ENCODE measurements around the gene RNF148. TPM values are rescaled to one million over a fixed set of nuclear protein-coding genes. Genes with fewer than 3 reads are reported as not detected.

RNF148 gene
- total RNA-seq, 1 donor from 2014 or later: not detected

- Mint-ChIP-seq H3K4me1 (no peaks in the 10 kb centered on the region), H3K27ac (no peak overlapping the region), H3K4me3 (no peak overlapping the region), H3K9me3 (peaks cover 8% of the 10 kb centered on the region), H3K27me3 (ENCODE audit: low read depth) (no peaks in the 10 kb centered on the region), H3K36me3 (no peaks in the 10 kb centered on the region)
- DNase-seq (ENCODE audit: low spot score in 2 of 2, unreplicated experiment in 2 of 2): no peak
- TF ChIP-seq CTCF (IDR thresholded peaks at IDR 0.05; ENCODE audit: unreplicated experiment): no peak
Observed at GRCh38 chr7:122719010-122719578, 16.4 kb upstream of the RNF148 start.

DNA sequence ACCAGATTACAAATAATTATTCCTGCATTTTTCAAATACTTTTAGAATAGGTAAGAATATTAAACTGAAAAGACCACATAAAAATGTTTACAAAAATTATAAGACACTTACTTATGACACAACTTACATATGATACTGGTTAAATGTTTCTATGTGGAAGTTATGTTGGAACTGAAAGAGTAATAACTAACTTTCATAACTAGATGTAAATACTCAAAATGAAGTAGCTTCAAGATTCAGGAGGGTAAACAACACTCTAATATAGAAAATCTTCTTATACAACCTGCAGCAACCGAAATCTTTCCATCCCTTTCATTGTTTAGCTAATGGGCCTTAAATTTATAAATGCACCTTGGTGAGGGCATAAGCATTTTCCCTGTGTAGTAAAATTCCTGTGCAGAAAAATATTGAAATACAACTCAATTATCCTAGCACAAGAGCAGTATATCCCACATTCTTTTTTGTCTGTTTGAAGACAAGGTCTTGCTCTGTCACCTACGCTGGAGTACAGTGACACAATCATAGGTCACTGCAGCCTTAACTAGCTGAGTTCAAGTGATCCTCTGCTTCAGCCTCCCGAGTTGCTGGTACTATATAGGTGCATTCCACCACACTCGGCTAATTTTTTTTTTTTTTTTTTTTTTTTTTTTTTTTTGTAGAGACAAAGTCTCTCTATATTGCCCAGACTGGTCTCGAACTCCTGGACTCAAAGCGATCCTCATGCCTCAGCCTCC, 14.8 kb upstream of the RNF148 start:
- no peak for DNase-seq (ENCODE audit: low spot score in 2 of 2, unreplicated experiment in 2 of 2)
- H3K9me3 Mint-ChIP-seq: peaks cover 8% of the 10 kb centered on the region
- no peak for TF ChIP-seq CTCF (IDR thresholded peaks at IDR 0.05; ENCODE audit: unreplicated experiment)

DNA sequence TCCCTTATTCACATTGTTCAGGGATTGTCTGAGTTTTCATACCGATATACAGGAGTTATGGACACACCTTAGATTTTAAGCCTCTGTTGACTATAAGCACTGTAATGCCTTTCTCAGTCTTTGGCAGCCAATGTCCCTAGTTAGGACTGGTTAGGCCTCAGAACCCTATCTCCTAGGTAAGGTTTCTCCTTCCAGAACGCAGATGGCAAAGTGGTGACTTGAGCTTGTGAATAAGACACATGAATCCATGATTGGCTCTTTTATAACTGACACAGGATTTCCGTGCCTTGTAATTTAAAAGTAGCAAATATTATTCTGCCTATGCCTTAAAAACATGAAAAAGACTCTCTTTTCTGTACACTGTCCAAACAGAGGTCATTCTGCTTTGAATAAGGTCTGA, 12.5 kb upstream of the RNF148 start:
- Mint-ChIP-seq H3K36me3 (no peaks in the 10 kb centered on the region), H3K27me3 (ENCODE audit: low read depth) (no peaks in the 10 kb centered on the region), H3K9me3 (no peaks in the 10 kb centered on the region), H3K4me3 (no peak overlapping the region), H3K27ac (no peak overlapping the region), H3K4me1 (no peaks in the 10 kb centered on the region)
- DNase-seq (ENCODE audit: low spot score in 2 of 2, unreplicated experiment in 2 of 2): no peak
- TF ChIP-seq CTCF (IDR thresholded peaks at IDR 0.05; ENCODE audit: unreplicated experiment): no peak

More for the DNA sequence above, 14.8 kb upstream of the RNF148 start:
- no peaks in the 10 kb centered on the region for H3K4me1 Mint-ChIP-seq
- no peak overlapping the region for H3K4me3 Mint-ChIP-seq
- H3K36me3 Mint-ChIP-seq: no peaks in the 10 kb centered on the region
- H3K27me3 Mint-ChIP-seq (ENCODE audit: low read depth): no peaks in the 10 kb centered on the region
- H3K27ac Mint-ChIP-seq: no peak overlapping the region

DNA sequence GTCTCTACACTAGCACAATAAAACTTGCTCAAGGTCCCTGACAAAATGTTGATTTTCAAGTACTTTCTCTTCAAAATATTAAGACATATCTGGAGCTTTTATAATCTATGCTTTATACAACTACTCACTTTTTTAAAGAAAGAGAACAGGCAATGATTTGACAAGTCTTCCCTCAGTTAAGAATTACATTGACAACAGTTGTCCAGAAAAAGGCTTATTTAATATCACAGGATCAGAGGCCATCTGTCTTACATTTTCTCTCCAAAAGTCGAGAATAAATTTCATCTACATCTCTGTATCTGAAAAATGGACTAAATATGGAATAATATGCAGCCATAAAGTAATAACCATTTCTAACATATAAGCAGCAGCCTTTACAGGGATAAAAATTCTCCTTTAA, 8.2 kb upstream of the RNF148 start:
- H3K27me3 Mint-ChIP-seq (ENCODE audit: low read depth): no peaks in the 10 kb centered on the region

DNA sequence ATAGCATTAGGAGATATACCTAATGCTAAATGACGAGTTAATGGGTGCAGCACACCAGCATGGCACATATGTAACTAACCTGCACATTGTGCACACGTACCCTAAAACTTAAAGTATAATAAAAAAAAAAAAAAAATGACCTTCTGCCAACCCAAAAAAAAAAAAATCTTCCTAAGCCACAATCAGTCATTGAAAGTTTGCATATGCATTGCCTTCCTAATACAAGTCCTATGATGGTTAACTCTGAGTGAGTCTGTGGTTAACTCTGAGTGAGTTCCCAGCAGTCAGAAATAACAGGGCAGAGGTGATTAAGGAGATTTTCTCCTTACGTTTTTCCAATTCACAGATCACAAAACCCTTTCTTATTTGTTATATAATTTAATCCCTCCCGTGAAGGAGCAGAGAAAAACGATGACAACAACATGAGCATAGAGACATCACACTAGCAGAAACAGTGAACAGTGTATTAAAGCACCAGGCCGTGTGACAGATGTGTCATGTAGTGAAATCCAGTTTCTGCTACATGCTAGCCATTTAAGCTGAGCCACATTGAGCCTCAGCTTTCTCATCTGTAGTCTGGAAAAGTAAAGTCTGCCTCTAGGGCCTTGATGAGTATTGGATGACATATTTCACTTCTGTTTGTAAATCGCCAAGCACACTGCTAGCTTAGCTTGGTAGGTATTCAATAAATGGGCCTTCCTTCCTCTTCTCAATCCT, 7.4 kb upstream of the RNF148 start:
- DNase-seq (ENCODE audit: low spot score in 2 of 2, unreplicated experiment in 2 of 2): no peak
- H3K4me3 Mint-ChIP-seq: no peak overlapping the region
- no peak overlapping the region for H3K27ac Mint-ChIP-seq
- H3K27me3 Mint-ChIP-seq (ENCODE audit: low read depth): no peaks in the 10 kb centered on the region
- no peaks in the 10 kb centered on the region for H3K4me1 Mint-ChIP-seq
- H3K36me3 Mint-ChIP-seq: no peaks in the 10 kb centered on the region
- peaks cover 4% of the 10 kb centered on the region for H3K9me3 Mint-ChIP-seq
- TF ChIP-seq CTCF (IDR thresholded peaks at IDR 0.05; ENCODE audit: unreplicated experiment): no peak

More for the DNA sequence above, 8.2 kb upstream of the RNF148 start:
- Mint-ChIP-seq H3K36me3 (no peaks in the 10 kb centered on the region), H3K4me3 (no peak overlapping the region), H3K9me3 (peaks cover 4% of the 10 kb centered on the region), H3K27ac (no peak overlapping the region), H3K4me1 (no peaks in the 10 kb centered on the region)
- TF ChIP-seq CTCF (IDR thresholded peaks at IDR 0.05; ENCODE audit: unreplicated experiment): no peak
- DNase-seq (ENCODE audit: low spot score in 2 of 2, unreplicated experiment in 2 of 2): no peak

Measured in mesothelial cell of epicardium (in vitro differentiated cells).